ENCODE data around the gene GOLGA3.
"Not testable (repeated sequence)": the region's sequence is repeated elsewhere in the genome, so short reads cannot be mapped to it uniquely, and the experiment has no call there.

GOLGA3 gene

GRCh38 chr12:132844681-132845080, 16.0 kb upstream of the GOLGA3 start:
- DNase-seq: not testable (repeated sequence)

- DNase-seq: no peak
These were observed 13.9 kb upstream of the GOLGA3 start for GRCh38 chr12:132842449-132843045.

- DNase-seq: no peak
These were observed 12.5 kb upstream of the GOLGA3 start for GRCh38 chr12:132841151-132841550.

- DNase-seq: no peak
These were observed 11.9 kb upstream of the GOLGA3 start for GRCh38 chr12:132840536-132840935.

- no peak for DNase-seq
These were observed 11.0 kb upstream of the GOLGA3 start for GRCh38 chr12:132839558-132840235.

- DNase-seq: no peak
These were observed 9.9 kb upstream of the GOLGA3 start for GRCh38 chr12:132838410-132839080.

GRCh38 chr12:132837693-132838409, 9.2 kb upstream of the GOLGA3 start:
- DNase-seq: peak in 1 of 58 donors; percentile 10

GRCh38 chr12:132836795-132837331, 8.2 kb upstream of the GOLGA3 start:
- DNase-seq: no peak

GRCh38 chr12:132836230-132836629, 7.6 kb upstream of the GOLGA3 start:
- not testable (repeated sequence) for DNase-seq

GRCh38 chr12:132835076-132836025, 6.7 kb upstream of the GOLGA3 start:
- no peak for DNase-seq

GRCh38 chr12:132834181-132834711, 5.6 kb upstream of the GOLGA3 start:
- DNase-seq: no peak

- DNase-seq: no peak
These were observed 4.7 kb upstream of the GOLGA3 start for GRCh38 chr12:132833341-132833740.

- DNase-seq: no peak
These were observed 3.1 kb upstream of the GOLGA3 start for GRCh38 chr12:132831771-132832170.

- DNase-seq: peak in 5 of 58 donors; percentile 14 to 50 (median 29)
These were observed 636 bp downstream of the GOLGA3 start for GRCh38 chr12:132827763-132828703.

- no peak for DNase-seq
These were observed 2.8 kb downstream of the GOLGA3 start for GRCh38 chr12:132825861-132826260.

GRCh38 chr12:132825089-132825488, 3.6 kb downstream of the GOLGA3 start:
- DNase-seq: no peak

- DNase-seq: no peak
These were observed 4.6 kb downstream of the GOLGA3 start for GRCh38 chr12:132824053-132824452.

- DNase-seq: no peak
These were observed 10.1 kb downstream of the GOLGA3 start for GRCh38 chr12:132818562-132818961.

- DNase-seq: no peak
These were observed 14.4 kb downstream of the GOLGA3 start for GRCh38 chr12:132814232-132814631.

All from anterior cingulate cortex (tissue), 58 donors.